Hematopoietic multipotent progenitor cell treated with erythropoietin and hydrocortisone succinate and interleukin-3 and kit ligand, for 4 days (in vitro differentiated cells): ENCODE data around the gene ANO9.
"Not testable (repeated sequence)": the region's sequence is repeated elsewhere in the genome, so short reads cannot be mapped to it uniquely, and the experiment has no call there.

Source experiments
- DNase-seq: peaks from one replicate; pipeline ENCODE4 v3.0.0-alpha.2; 2015

ANO9 gene

DNA sequence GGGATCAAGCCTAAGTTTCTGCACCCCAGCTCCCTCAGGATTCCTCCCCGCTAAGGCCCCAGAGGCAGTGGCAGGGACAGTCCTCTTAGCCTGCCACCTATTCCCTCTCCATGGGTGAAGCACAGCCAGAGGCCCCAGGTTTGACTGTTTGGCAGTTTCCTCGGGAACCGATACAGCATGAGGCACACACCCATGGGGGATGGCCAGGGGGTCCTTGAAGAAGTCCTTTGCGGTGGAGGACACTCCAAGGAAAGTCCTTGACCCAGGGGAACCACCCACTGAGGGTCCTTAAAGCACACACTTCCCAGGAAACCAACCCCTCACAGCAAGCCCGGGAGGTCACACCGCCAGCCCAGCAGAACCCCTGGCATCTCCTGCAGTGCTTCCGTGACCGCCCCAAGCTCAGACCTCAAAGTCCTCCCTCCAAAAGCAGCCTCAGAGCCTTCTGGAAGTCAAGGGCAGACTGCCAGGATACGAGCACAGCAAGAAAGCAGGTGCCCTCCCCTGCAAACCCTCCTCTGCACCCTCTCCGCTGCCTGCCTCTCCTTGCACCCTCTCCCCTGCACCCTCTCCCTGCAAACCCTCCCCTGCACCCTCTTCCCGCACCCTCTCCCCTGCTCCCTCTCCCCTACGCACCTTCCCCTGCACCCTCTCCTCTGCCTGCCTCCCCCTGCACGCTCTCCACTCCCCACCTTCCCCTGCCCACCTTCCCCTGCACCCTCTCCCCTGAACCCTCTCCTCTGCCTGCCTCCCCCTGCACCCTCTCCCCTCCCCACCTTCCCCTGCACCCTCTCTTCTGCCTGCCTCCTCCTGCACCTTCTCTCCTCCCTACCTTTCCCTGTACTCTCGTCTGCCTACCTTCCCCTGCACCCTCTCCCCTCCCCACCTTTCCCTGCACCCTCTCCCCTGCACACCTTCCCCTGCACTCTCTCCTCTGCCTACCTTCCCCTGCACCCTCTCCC lies 28.4 kb downstream of the ANO9 start:
- peak; percentile 74 for DNase-seq

- DNase-seq: no peak
These were observed 29.1 kb downstream of the ANO9 start for GRCh38 chr11:412641-413119.

DNA sequence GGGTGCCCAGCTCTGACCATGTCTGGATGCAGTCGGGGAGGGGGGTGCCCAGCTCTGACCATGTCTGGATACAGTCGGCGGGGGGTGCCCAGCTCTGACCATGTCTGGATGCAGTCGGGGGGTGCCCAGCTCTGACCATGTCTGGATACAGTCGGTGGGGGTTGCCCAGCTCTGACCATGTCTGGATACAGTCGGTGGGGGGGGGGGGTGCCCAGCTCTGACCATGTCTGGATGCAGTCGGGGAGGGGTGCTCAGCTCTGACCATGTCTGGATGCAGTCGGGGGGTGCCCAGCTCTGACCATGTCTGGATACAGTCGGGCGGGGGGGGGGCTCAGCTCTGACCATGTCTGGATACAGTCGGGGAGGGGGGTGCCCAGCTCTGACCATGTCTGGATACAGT lies 30.3 kb downstream of the ANO9 start:
- not testable (repeated sequence) for DNase-seq

GRCh38 chr11:410711-411110 lies 31.1 kb downstream of the ANO9 start:
- DNase-seq: not testable (repeated sequence)

- DNase-seq: no peak
These were observed 32.0 kb downstream of the ANO9 start for GRCh38 chr11:409600-410483.

- no peak for DNase-seq
These were observed 32.7 kb downstream of the ANO9 start for GRCh38 chr11:409008-409599.

- no peak for DNase-seq
These were observed 33.4 kb downstream of the ANO9 start for GRCh38 chr11:408154-409007.

DNA sequence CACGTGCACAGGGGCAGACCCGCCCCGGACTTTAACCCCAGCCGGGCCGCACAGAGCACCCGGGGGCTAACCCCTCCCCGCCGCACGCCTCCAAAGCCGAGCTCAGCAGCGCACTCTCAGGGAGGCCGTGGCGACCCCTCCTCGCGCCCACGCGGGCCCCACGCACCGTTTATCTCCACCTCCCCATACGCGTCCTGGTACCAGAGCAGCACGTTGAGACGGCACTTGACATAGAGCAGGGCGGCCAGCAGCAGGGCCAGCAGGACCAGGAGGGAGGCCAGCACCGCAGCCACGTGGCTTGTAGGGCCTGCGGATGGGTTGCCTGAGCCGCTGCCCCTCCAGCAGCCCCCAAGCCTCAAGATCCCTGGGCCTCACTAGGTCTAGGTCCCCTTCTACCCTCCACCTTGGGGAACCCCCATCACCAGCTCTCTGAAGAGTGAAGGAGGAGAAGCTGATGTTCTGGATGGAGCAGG lies 34.1 kb downstream of the ANO9 start:
- DNase-seq: no peak

GRCh38 chr11:406796-407650 lies 34.8 kb downstream of the ANO9 start:
- DNase-seq: peak; percentile 95

DNA sequence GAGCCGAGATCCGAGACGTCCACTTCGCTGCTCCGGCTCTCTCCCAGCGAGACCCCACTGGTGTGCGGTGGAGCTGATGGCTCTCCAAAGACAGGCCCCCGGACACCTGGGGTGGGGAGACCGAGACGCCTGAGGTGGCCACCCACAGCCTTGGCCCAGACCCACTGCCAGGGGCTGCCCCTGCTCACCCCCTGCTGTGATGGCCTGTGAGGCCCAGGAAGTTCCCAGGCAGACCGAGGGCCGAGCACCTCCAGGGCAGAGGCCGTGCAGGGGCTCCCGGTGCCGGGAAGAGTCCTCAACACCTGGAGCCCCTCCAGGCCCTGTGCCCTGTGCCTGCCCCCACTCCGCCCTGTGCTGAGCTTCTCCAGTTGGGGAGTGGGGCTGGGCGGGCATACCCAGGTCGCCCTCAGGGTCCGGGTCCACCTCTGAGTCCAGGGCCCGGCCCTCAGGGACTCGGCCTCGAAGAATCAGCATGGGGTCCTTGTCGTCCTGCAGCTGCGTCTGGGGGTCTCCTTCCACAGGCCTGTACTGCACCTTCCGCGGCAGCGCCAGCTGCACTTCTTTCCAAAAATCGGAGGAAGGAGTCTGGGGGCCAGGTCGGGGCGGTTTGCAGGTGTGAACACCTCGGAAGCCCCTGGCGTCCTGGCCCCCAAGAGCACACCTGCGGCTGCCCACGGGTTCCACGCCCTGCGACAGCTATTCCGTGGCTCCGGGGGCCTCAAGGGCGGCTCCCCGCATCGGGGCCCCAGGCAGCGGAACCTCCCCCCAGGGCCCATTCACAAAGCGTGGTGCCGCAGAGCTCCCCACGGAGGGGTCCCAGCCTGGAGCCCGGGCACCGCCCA lies 35.6 kb downstream of the ANO9 start:
- no peak for DNase-seq

DNA sequence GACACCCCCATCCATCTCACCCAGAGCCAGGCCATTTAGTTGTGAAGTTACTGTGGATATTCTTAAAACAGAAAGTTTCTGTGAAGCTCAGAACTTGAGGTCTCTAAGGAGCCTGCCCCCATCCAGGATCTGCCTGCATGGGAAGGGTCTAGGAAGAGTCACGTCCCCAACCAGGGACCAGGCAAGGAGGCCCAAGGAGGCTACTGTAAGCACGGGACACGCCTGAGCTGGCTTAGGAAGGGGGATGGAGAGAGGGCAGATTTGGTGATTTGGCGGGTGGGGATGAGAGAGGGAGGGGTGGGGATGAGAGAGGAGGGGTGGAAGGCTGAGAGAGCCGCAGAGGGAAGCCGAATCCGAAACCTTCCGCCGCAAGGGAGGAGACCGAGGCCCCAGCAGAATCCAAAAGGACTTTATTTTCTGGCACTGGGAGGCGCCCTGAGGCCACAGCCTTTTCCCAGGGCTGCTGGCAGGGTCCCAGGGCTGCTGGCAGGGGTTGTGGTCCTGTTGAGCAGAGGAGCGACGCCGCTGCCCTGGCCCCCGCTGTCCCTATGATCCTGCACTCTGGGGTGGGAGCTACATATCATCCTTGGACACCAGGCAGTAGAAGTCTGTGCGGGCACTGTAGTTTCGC lies 36.4 kb downstream of the ANO9 start:
- DNase-seq: no peak

DNA sequence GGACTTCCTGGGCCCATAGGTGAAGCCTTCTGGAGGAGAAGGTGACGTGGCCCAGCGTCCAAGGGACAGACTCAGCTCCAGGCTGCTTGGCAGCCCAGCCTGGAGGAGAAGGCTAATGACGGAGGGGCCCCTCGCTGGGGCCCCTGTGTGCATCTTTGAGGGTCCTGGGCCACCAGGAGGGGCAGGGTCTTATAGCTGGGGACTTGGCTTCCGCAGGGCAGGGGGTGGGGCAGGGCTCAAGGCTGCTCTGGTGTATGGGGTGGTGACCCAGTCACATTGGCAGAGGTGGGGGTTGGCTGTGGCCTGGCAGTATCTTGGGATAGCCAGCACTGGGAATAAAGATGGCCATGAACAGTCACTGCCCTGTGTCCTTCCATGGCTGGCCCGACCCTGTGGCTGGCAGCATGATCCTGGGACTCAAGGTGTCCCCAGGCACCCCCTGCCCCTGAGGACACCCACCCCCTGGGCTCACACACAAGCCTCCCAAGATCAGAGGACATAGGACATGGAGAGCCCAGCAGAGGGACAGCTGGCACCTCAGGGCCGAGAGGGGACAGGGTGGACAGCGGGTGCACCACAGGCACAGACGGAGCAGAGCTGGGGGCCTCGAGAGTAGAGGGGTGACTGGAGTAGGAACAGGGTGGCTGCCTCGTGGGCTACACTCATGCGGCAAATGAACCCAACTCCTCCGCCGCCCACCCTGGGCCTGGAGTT lies 37.1 kb downstream of the ANO9 start:
- DNase-seq: no peak

DNA sequence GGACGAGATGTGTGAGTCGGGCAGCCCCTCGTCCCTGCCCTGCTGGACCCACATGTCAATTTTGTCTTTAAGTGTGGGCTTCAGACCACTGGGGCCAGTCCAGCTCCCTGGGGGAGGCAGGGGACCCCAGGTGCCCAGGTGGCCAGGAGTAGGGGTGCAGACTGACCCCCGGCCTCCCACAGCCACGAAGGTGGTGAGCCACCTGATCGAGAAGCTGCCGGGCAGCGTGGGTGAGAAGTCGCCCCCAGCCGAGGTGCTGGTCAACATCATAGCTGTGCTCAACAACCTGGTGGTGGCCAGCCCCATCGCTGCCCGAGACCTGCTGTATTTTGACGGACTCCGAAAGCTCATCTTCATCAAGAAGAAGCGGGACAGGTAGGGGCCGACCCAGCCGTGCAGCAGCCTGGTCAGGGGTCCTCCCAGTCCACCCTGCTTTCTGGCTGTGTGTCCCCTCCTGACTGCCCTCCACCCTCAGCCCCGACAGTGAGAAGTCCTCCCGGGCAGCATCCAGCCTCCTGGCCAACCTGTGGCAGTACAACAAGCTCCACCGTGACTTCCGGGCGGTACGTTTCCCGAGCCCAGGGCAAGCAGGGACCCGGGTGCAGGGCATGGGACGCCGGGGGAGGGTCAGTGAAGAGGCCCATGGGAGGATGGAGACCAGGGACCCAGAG lies 37.9 kb downstream of the ANO9 start:
- no peak for DNase-seq

- no peak for DNase-seq
These were observed 38.6 kb downstream of the ANO9 start for GRCh38 chr11:403021-403760.

- not testable (repeated sequence) for DNase-seq
These were observed 40.6 kb downstream of the ANO9 start for GRCh38 chr11:401196-401595.

DNA sequence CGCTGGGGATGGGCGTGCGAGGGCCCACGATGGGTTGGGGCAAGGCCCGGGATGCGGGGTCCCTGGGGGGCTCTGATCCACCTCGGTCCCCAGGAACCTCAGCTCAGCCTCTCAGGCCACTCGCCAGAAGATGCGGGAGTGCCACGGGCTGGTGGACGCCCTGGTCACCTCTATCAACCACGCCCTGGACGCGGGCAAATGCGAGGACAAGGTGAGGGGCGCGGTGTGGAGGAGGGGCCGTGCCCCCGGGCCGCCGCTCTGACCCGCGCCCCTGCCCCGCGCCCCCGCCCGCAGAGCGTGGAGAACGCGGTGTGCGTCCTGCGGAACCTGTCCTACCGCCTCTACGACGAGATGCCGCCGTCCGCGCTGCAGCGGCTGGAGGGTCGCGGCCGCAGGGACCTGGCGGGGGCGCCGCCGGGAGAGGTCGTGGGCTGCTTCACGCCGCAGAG lies 41.5 kb downstream of the ANO9 start:
- no peak for DNase-seq

DNA sequence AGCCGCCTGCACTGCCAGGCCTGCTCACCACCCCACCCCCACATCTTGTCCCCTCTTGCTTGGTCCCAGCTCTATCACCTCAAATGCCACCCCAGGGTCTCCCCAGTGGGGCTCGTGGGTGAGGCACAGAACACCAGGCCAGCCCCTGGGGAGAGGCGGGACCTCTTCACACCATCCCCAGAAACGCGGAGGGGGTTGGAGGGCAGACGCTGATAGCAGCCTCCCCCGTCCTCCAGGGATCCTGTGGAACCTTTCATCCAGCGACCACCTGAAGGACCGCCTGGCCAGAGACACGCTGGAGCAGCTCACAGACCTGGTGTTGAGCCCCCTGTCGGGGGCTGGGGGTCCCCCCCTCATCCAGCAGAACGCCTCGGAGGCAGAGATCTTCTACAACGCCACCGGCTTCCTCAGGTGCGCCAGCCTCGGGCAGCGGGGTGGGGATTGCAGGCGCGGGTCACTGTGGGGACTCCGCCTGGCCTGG lies 42.0 kb downstream of the ANO9 start:
- DNase-seq: no peak
